SIG-M5 (cell line): Measurements from ENCODE around the gene SCYL2.

Experiments
- DNase-seq: peaks from one replicate; lab custom pipeline; 2025; lab: John Stamatoyannopoulos, UW

SCYL2 gene

GRCh38 chr12:100375038-100375735 is 108.2 kb downstream of the SCYL2 start:
- DNase-seq = no peak

DNA sequence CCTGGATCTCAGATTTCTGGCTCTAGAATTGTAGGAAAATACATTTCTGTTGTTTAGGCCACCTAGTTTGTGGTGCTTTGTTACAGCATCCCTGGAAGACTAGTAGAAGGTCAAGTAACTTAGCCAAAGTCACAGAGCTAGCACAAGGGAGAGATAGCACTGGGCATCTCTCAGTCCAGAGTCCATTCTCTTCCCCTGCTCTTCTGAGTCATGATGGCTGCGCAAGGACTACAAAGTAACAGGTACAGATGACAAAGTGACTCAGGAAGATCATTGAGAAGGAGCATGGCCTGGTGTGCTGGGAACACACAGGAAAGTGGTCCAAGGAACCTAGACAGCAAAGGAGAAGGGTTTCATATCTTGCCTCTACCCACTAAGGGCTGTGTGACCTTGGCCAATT is 109.2 kb downstream of the SCYL2 start:
- DNase-seq = no peak

GRCh38 chr12:100381379-100381778 is 114.4 kb downstream of the SCYL2 start:
- DNase-seq = no peak

DNA sequence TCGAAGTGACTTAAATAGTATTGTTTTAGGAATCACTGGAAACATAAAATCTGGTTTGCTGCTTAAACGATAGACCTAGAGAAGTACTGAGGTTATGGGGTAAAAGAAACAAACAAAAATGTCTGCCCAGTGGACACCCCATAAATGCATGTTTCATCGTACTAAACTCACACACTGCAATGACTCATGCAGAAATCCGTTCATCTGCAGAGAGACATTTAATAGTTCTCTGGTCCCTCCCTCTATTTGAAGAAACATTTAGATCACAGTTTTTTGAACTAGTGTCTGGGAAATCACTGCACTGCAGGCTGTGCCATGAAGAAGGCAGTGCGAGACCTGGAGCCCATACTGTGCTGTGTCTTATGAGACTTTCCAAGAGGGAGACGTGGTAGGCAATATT is 115.4 kb downstream of the SCYL2 start:
- no peak for DNase-seq

DNA sequence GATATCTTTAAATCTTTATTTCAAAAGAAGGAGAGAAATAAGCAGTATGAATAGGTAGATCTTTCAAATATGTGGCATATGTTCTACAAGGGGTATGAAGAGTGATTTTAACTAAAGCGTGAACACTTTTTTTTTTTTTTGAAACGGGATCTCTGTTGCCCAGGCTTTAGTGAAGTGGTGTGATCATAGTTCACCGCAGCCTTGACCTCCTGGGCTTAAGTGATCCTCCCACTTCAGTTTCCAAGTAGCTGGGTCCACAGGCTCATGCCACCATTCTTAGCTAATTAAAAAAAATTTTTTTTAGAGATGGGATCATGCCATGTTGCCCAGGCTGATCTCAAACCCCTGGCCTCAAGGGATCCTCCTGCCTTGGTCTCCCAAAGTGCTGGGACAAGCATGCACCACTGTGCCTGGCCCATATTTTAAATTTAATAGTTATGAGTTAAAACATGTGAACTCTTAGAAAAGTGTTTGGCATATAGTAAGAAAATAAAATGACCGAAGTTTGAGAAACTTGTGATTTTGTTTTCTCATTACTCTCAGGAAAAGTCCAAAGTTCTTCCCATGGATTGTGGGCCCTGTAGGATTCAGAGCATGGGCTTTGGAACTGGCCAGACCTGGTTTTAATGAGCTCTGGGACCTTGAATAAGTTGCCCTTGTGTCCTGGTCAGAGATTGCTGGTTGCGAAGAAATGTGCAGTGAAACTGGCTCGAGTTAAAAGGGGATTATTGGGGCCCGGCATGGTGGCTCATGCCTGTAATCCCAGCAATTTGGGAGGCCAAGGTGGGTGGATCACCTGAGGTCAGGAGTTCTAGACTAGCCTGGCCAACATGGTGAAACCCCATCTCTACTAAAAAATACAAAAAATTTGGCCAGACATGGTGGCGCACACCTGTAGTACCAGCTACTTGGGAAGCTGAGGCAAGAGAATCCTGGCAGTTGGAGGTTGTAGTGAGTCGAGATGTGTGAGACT is 116.9 kb downstream of the SCYL2 start:
- no peak for DNase-seq

- DNase-seq = no peak
Measured at GRCh38 chr12:100384559-100384935, 117.6 kb downstream of the SCYL2 start.

DNA sequence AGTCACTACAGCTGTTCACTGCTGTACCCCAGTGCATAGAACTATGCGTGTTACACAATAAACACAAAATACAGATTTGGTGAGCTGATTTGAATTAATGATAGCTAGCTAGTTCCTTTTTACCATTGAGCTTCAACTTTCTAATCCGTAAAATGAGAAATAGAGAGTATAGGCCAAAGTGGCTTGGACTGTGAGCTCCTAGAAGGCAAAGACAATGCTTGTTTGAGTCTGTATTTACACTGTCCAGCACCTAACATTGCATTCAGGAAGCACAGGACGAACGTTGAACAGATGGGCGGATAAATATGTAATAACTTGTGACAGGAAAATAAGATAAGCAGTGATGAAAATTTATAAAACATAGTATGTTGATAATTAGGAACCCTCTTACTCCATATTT is 121.4 kb downstream of the SCYL2 start:
- DNase-seq = no peak
